Neutrophil (primary cell): ENCODE data around the gene PTPN2.

Source experiments
- H3K27ac ChIP-seq: fragments of 200-600 bp; sonication (generic); 2 replicates; pipeline ENCODE4 v1.5.1; 2016; ENCODE audit warnings: mild to moderate bottlenecking, moderate library complexity
- H3K27me3 ChIP-seq: fragments of 200-600 bp; sonication (generic); 2 replicates; pipeline ENCODE4 v1.6.0; 2016; ENCODE audit warnings: mild to moderate bottlenecking
- H3K36me3 ChIP-seq: fragments of 200-600 bp; sonication (generic); 2 replicates; pipeline ENCODE4 v1.5.1; 2017
- H3K4me1 ChIP-seq, 2 experiments: fragments of 200-600 bp in 1 of 2; sonication (generic) in 1 of 2; 1 replicate in 1 of 2; 2 replicates in 1 of 2; pipeline versions ENCODE4 v1.5.1 to v1.6.1; 2013 to 2016; ENCODE audit warnings: low read depth in 1 of 2, low read length in 1 of 2, mild to moderate bottlenecking in 1 of 2, moderate library complexity in 1 of 2; ENCODE audit not compliant: control insufficient read depth in 1 of 2, insufficient read depth in 1 of 2
- H3K4me3 ChIP-seq, 2 experiments: fragments of 200-600 bp in 1 of 2; sonication (generic) in 1 of 2; 1 replicate in 1 of 2; 2 replicates in 1 of 2; pipeline ENCODE4 v1.5.1; 2013 to 2016; ENCODE audit warnings: low read depth in 1 of 2, low read length in 1 of 2, mild to moderate bottlenecking in 1 of 2, moderate library complexity in 1 of 2
- H3K9me3 ChIP-seq: fragments of 200-600 bp; sonication (generic); 2 replicates; pipeline ENCODE4 v1.5.1; 2016
- TF ChIP-seq, protein P1 (sequence below): fragments of 200-600 bp; sonication (generic); IDR thresholded peaks from 2 replicates; pipeline ENCODE4 v1.5.1; 2016; ENCODE audit warnings: antibody characterized with exemption

Gene PTPN2

DNA sequence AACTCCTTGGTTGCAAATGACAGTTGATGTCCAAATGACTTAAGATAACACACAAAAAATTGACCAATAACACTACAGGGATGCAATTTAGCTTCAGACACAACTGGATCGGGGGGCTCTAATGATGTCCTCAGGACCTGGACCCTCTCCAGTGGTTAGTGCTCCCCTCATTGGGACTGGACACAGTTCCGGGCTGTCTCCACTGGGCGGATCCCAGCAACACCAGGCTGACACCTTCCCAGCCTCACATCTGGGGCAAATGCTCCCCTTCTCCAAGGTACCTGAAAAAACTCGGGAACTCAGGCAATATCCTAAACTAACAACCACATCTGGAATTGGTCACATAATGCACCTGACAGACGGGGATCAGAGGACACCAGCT lies 132.5 kb downstream of the PTPN2 start:
- no peaks in the 10 kb centered on the region for H3K27me3 ChIP-seq
- no peaks in the 10 kb centered on the region for H3K9me3 ChIP-seq
- no peak overlapping the region for H3K27ac ChIP-seq
- H3K36me3 ChIP-seq = no peaks in the 10 kb centered on the region
- H3K4me1 ChIP-seq = no peaks in the 10 kb centered on the region
- H3K4me3 ChIP-seq = no peak overlapping the region
- TF ChIP-seq, protein P1, sequence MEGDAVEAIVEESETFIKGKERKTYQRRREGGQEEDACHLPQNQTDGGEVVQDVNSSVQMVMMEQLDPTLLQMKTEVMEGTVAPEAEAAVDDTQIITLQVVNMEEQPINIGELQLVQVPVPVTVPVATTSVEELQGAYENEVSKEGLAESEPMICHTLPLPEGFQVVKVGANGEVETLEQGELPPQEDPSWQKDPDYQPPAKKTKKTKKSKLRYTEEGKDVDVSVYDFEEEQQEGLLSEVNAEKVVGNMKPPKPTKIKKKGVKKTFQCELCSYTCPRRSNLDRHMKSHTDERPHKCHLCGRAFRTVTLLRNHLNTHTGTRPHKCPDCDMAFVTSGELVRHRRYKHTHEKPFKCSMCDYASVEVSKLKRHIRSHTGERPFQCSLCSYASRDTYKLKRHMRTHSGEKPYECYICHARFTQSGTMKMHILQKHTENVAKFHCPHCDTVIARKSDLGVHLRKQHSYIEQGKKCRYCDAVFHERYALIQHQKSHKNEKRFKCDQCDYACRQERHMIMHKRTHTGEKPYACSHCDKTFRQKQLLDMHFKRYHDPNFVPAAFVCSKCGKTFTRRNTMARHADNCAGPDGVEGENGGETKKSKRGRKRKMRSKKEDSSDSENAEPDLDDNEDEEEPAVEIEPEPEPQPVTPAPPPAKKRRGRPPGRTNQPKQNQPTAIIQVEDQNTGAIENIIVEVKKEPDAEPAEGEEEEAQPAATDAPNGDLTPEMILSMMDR = no peak

DNA sequence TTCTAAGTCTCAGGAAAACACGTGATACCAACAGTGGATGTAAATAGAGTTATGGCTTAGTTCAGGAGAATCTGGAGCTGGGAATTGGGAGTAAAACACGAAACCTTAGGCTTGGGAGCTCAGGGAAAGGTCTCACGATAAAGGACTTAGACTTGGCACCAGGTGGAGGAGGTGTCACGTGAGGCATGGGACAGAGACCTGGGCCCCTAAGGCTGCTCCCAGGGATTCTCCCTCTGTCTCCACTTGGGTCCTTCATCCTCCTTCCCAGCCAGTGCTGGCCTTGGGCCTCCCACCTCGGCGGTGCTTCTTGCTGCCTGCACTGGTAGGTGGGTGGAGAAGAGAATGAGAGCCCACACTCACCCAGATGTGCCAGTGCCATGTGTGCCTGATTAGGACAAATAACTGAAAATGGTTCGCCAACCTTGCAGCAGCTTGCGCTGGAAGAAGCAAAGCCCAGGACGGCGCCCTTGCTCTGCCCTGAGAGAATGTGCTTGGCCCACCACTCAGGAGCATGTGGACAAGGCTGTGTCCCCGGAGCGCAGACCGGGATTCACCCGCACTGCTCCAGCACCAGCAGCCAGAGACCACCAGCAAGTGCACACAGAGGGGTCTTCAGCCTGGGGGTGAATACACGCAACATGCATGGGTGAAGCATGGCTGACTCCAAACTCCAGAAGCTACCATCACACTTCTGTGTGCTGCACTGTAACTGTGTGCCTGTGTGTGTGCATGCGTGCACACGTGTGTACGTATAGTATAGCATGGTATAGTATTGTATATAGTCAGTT lies 133.1 kb downstream of the PTPN2 start:
- no peaks in the 10 kb centered on the region for H3K36me3 ChIP-seq
- TF ChIP-seq, protein P1 = no peak
- no peaks in the 10 kb centered on the region for H3K4me1 ChIP-seq
- H3K9me3 ChIP-seq = no peaks in the 10 kb centered on the region
- no peak overlapping the region for H3K4me3 ChIP-seq
- H3K27me3 ChIP-seq = no peaks in the 10 kb centered on the region
- H3K27ac ChIP-seq = no peak overlapping the region

DNA sequence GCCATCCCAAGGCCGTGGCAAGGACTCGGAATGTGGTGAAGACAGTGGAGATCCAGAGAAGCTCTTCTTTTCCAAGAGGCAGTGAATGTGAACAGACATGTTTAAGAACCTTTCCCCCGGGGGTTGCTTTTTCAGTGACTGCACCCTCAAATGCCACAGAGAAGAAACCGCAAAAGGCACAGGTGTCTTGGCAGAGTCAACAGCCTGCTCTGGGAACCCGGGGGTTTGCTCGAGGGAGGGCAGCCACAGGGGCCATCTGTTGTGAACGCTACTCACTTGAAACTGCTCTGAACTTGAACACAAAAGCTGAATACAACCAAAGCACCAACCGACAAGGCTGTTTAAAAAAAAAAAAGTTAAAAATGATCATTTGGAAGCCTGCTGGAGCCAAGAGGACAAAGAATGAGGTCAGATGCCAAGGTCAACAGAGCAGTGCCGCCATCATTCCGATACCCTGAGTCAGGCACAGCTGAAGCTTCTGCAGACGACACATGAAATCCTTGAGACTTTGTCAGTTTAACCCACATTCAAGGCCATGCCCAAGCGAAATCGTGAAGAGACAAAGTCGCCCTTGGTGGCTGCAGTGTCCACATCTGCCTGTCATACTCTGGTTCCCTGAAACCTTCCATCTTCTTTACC lies 133.8 kb downstream of the PTPN2 start:
- H3K4me3 ChIP-seq = no peak overlapping the region
- no peaks in the 10 kb centered on the region for H3K9me3 ChIP-seq

DNA sequence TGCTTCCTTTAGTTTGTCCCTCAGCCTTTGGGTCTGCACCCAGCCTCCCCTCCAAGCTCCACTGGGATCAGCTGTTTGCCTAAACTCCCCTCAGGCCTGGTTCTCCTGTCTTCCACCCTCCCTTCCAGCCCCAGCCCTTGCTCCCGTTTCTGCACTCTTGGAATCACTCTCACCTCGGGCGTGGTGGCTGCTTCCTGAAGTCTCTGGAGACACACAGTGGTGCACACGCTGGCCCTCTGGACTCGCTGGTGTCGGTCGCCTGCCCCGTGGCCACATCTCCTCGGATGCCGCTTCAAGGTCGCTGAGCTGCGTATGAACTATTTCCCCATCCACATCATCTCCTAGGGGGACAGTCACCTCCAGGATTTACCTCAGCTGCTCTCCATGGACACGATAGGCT lies 134.9 kb downstream of the PTPN2 start:
- Histone ChIP-seq H3K4me1 (no peaks in the 10 kb centered on the region), H3K9me3 (no peaks in the 10 kb centered on the region), H3K27me3 (no peaks in the 10 kb centered on the region), H3K27ac (no peak overlapping the region), H3K36me3 (no peaks in the 10 kb centered on the region), H3K4me3 (no peak overlapping the region)
- TF ChIP-seq, protein P1 = no peak

More for the DNA sequence above, 133.8 kb downstream of the PTPN2 start:
- H3K27ac ChIP-seq = no peak overlapping the region
- no peaks in the 10 kb centered on the region for H3K4me1 ChIP-seq
- TF ChIP-seq, protein P1 = no peak
- H3K36me3 ChIP-seq = no peaks in the 10 kb centered on the region
- no peaks in the 10 kb centered on the region for H3K27me3 ChIP-seq

DNA sequence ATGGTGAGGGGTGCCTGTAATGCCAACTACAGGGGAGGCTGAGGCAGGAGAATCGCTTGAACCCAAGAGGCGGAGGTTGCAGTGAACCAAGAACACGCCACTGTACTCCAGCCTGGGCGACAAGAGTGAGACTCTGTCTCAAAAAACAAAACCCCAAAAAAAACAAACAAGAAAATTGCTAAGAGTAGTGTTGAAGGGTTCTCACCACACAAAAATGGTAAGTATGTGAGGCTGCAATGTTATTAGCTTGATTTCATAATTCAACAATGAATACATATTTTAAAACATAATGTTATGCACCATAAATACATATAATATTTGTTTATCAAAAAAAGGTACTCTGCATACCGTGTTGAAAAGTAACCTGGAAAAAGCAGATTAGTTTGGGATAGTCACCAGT lies 135.4 kb downstream of the PTPN2 start:
- TF ChIP-seq, protein P1 = no peak
- Histone ChIP-seq H3K4me1 (no peaks in the 10 kb centered on the region), H3K36me3 (no peaks in the 10 kb centered on the region), H3K27me3 (no peaks in the 10 kb centered on the region), H3K9me3 (no peaks in the 10 kb centered on the region), H3K4me3 (no peak overlapping the region), H3K27ac (no peak overlapping the region)
